ENCODE results near the gene DGKB.

The DGKB gene

DNA sequence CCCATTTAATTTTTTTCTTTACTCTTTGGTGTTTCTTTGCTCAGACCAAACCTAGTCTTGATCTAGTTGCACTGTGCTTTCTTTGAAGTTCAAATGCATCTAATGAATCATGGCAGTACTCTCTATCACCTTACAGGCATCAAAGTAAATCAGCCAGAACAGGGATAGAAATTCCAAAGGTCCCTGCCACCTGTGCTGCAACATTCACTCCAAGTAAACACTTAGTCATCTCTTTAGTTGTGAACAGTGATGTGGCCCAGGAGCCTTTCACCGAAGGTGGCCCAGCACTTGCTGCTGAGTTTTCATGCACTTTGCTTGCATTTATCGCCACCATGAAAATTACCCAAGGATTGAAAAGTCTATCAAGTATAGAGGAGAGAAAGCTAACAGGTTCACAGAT is 599.0 kb downstream of the DGKB start:
- no peak overlapping the region for H3K4me3 ChIP-seq (ENCODE audit: low read length)
- no peak for DNase-seq (ENCODE audit: low read depth)
- TF ChIP-seq, protein P1, sequence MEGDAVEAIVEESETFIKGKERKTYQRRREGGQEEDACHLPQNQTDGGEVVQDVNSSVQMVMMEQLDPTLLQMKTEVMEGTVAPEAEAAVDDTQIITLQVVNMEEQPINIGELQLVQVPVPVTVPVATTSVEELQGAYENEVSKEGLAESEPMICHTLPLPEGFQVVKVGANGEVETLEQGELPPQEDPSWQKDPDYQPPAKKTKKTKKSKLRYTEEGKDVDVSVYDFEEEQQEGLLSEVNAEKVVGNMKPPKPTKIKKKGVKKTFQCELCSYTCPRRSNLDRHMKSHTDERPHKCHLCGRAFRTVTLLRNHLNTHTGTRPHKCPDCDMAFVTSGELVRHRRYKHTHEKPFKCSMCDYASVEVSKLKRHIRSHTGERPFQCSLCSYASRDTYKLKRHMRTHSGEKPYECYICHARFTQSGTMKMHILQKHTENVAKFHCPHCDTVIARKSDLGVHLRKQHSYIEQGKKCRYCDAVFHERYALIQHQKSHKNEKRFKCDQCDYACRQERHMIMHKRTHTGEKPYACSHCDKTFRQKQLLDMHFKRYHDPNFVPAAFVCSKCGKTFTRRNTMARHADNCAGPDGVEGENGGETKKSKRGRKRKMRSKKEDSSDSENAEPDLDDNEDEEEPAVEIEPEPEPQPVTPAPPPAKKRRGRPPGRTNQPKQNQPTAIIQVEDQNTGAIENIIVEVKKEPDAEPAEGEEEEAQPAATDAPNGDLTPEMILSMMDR (conservative IDR thresholded peaks at IDR 0.05; ENCODE audit: low read depth, low read length): no peak

DNA sequence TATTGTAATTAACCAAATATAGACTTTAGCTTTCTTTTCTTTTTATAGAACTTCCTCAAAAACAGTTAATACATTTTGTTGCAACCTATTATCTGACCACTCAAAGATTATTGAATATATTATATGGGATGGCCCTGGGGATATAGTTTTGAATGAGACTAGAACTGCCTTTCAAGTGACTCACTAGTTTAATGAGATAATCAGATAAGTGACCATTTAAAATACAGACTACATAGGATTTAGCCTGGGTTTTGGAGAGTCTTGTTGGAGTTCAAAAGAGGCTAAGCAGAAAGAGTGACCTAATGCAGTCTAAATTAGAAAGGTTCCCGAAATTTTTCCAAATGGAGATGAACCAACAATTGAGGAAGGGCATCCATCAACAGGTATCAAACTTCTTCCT is 607.9 kb downstream of the DGKB start:
- DNase-seq (ENCODE audit: low read depth): no peak
- TF ChIP-seq, protein P1 (conservative IDR thresholded peaks at IDR 0.05; ENCODE audit: low read depth, low read length): no peak
- no peak overlapping the region for H3K4me3 ChIP-seq (ENCODE audit: low read length)

DNA sequence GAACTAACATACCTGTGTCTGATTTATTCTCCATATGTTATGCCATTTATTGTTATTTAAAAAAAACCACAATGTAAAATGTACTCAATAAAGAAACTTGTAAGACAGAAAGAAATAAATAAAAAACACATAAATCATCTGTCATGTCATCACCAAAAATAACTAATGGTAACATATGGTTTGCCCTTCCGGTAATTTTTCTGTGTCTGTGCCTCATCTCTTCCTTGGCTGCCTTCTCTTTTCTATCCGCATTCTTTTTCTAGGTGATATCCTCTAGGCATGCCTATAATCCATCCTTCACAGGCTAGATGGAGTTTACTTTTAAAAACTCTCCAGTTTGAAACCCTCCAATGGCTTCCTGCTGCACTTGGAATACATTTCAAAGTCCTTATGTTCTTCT is 609.1 kb downstream of the DGKB start:
- no peak for DNase-seq (ENCODE audit: low read depth)
- no peak overlapping the region for H3K4me3 ChIP-seq (ENCODE audit: low read length)
- TF ChIP-seq, protein P1 (conservative IDR thresholded peaks at IDR 0.05; ENCODE audit: low read depth, low read length): no peak

DNA sequence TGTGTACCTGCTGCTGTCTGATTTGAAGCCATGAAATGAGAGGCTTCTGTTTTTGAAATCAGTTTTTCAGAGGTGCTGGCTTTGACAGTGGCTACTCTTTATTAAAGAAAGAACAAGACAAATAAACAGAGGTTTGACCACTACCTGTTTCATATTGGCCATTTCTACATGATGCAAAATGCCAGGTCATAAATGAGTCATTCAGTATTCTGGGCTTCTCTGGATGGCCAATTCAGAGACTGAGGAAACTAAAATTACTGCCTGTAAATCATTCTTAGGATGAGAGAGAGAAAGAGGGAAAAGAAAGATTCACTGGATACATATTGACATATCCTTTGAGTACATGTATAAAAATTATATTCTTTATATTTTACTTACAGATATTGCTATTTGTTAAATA is 609.8 kb downstream of the DGKB start:
- no peak for DNase-seq (ENCODE audit: low read depth)
- TF ChIP-seq, protein P1 (conservative IDR thresholded peaks at IDR 0.05; ENCODE audit: low read depth, low read length): no peak
- no peak overlapping the region for H3K4me3 ChIP-seq (ENCODE audit: low read length)

DNA sequence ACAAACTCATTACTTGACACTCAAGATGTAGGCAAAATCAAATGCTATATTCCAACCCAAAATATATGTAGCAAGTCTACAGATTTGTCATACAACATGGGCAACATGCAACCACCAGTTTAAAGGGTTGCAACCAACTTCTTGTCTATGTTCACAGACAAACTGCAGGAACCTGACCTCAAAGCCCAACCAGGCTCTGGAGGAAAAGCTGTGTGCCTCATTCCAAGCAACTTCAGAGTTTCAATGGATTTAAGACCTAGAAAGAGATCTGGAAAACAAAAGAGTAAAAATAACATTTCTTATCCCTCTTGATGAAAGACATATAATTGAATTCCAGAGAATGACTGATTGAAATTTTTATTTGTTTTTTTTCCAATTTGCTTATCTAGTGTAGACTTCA is 612.6 kb downstream of the DGKB start:
- TF ChIP-seq, protein P1 (conservative IDR thresholded peaks at IDR 0.05; ENCODE audit: low read depth, low read length): no peak
- H3K4me3 ChIP-seq (ENCODE audit: low read length): no peak overlapping the region
- DNase-seq (ENCODE audit: low read depth): no peak

DNA sequence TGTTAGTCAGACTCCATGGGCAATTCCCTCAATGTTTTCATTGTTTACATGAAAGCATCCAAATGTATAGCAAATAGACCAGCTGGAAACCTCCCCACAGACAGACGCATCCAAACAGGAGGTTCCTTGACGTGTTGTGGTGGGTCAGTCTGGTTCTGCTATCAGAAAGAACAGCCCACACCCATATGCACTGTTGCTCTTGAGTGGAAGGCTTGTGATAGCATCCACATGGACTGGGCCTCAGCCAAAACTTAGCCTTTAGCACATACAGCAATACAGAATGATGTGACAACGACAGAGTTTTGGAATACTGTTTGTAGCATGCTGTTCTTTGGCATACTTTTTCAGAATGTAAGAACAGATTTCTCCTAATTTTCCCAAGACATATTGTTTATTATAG is 613.9 kb downstream of the DGKB start:
- TF ChIP-seq, protein P1 (conservative IDR thresholded peaks at IDR 0.05; ENCODE audit: low read depth, low read length): no peak

DNA sequence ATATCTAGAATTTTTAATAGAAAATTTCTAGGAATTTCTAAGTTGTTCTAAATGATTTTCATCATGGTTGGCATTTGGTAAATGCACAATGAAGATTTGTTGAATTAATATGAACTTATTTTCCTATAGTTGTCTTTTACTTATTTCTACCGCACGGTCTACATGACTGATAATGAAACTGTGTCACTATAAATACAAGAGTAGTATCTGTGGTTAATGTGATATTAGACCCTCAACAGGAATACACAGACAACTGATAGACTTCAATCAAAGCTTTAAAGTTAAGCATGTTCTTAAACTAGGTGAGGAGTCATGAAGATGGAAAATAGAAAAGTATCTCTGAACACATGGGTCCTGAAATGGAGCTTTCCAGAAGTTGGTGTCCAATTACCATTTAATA is 615.2 kb downstream of the DGKB start:
- H3K4me3 ChIP-seq (ENCODE audit: low read length): no peak overlapping the region
- TF ChIP-seq, protein P1 (conservative IDR thresholded peaks at IDR 0.05; ENCODE audit: low read depth, low read length): no peak
- DNase-seq (ENCODE audit: low read depth): no peak

More for the DNA sequence above, 613.9 kb downstream of the DGKB start:
- H3K4me3 ChIP-seq (ENCODE audit: low read length): no peak overlapping the region
- no peak for DNase-seq (ENCODE audit: low read depth)

Data from retinal pigment epithelial cell (primary cell).